ENCODE results near the gene FANCI.

Gene FANCI

DNA sequence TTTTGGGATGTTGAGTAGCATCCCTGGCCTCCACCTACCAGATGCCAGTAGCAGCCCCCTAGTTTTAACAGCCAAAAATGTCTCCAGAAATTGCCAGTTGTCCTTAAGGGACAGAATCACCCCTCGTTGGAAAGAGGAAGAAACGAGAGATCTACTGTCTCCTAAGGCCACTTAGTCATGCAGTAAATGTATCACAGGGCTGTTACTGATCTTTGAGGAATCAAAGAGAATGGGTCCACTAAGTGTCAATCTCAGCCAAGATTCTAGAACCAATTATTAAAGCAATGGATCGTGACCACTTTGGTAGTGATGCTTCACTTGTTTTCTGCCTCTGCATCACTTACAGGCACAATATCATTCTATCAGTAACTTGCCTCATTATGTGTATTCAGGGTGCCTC, 64.5 kb downstream of the FANCI start:
- Histone ChIP-seq H3K27ac (ENCODE audit: low read length) (no peak overlapping the region), H3K9me3 (ENCODE audit: control insufficient read depth in 1 of 2, low read length in 2 of 2) (no peaks in the 10 kb centered on the region), H3K4me1 (ENCODE audit: control insufficient read depth in 1 of 2, insufficient read depth in 2 of 2, low read length in 2 of 2) (no peaks in the 10 kb centered on the region), H3K4me3 (ENCODE audit: low read depth in 1 of 2, low read length in 2 of 2) (no peak overlapping the region), H3K36me3 (ENCODE audit: control insufficient read depth in 1 of 2, insufficient read depth in 2 of 2, low read length in 2 of 2) (no peaks in the 10 kb centered on the region), H3K27me3 (ENCODE audit: low read depth, low read length) (no peaks in the 10 kb centered on the region)

GRCh38 chr15:89309993-89310392, 66.2 kb downstream of the FANCI start:
- no peaks in the 10 kb centered on the region for H3K27me3 ChIP-seq (ENCODE audit: low read depth, low read length)
- H3K4me1 ChIP-seq (ENCODE audit: control insufficient read depth in 1 of 2, insufficient read depth in 2 of 2, low read length in 2 of 2), result no peaks in the 10 kb centered on the region
- H3K27ac ChIP-seq (ENCODE audit: low read length), result no peak overlapping the region
- no peaks in the 10 kb centered on the region for H3K9me3 ChIP-seq (ENCODE audit: control insufficient read depth in 1 of 2, low read length in 2 of 2)
- no peak overlapping the region for H3K4me3 ChIP-seq (ENCODE audit: low read depth in 1 of 2, low read length in 2 of 2)
- H3K36me3 ChIP-seq (ENCODE audit: control insufficient read depth in 1 of 2, insufficient read depth in 2 of 2, low read length in 2 of 2), result peaks cover 0 to 2% of the 10 kb centered on the region in 2 donors

- no peak overlapping the region for H3K4me3 ChIP-seq (ENCODE audit: low read depth in 1 of 2, low read length in 2 of 2)
- no peaks in the 10 kb centered on the region for H3K9me3 ChIP-seq (ENCODE audit: control insufficient read depth in 1 of 2, low read length in 2 of 2)
- no peaks in the 10 kb centered on the region for H3K4me1 ChIP-seq (ENCODE audit: control insufficient read depth in 1 of 2, insufficient read depth in 2 of 2, low read length in 2 of 2)
- H3K36me3 ChIP-seq (ENCODE audit: control insufficient read depth in 1 of 2, insufficient read depth in 2 of 2, low read length in 2 of 2), result peaks cover 51 to 54% of the 10 kb centered on the region in 2 donors
- H3K27me3 ChIP-seq (ENCODE audit: low read depth, low read length), result no peaks in the 10 kb centered on the region
- no peak overlapping the region for H3K27ac ChIP-seq (ENCODE audit: low read length)
These were observed 71.7 kb downstream of the FANCI start for GRCh38 chr15:89315375-89315929.

DNA sequence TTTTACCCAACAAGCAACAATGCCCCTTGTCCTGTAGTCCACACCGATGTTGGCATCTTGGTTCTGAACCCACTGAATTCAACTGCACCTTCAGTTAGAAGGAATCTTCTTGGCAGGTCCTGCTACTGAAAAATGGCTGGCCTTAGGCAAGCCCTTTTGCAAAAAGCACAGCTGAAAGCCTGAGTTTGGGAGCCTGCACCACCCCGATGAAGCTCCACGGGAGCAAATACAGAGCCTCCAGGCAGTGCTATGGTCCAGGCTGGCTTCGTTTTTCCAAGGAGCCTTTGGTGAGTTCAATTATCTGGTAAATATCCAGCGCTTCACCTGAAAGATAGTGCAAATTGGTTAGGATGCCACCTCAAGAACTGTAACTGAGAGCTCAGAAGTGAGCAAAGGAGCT, 72.7 kb downstream of the FANCI start:
- Histone ChIP-seq H3K36me3 (ENCODE audit: control insufficient read depth in 1 of 2, insufficient read depth in 2 of 2, low read length in 2 of 2) (peaks cover 62 to 64% of the 10 kb centered on the region in 2 donors), H3K27ac (ENCODE audit: low read length) (no peak overlapping the region), H3K9me3 (ENCODE audit: control insufficient read depth in 1 of 2, low read length in 2 of 2) (no peaks in the 10 kb centered on the region), H3K27me3 (ENCODE audit: low read depth, low read length) (no peaks in the 10 kb centered on the region), H3K4me3 (ENCODE audit: low read depth in 1 of 2, low read length in 2 of 2) (no peak overlapping the region), H3K4me1 (ENCODE audit: control insufficient read depth in 1 of 2, insufficient read depth in 2 of 2, low read length in 2 of 2) (no peaks in the 10 kb centered on the region)

GRCh38 chr15:89317186-89317720, 73.5 kb downstream of the FANCI start:
- no peak overlapping the region for H3K4me3 ChIP-seq (ENCODE audit: low read depth in 1 of 2, low read length in 2 of 2)
- peaks cover 69 to 72% of the 10 kb centered on the region in 2 donors for H3K36me3 ChIP-seq (ENCODE audit: control insufficient read depth in 1 of 2, insufficient read depth in 2 of 2, low read length in 2 of 2)
- H3K27ac ChIP-seq (ENCODE audit: low read length), result no peak overlapping the region
- no peaks in the 10 kb centered on the region for H3K27me3 ChIP-seq (ENCODE audit: low read depth, low read length)
- no peaks in the 10 kb centered on the region for H3K4me1 ChIP-seq (ENCODE audit: control insufficient read depth in 1 of 2, insufficient read depth in 2 of 2, low read length in 2 of 2)
- H3K9me3 ChIP-seq (ENCODE audit: control insufficient read depth in 1 of 2, low read length in 2 of 2), result no peaks in the 10 kb centered on the region

GRCh38 chr15:89319678-89320077, 75.9 kb downstream of the FANCI start:
- no peaks in the 10 kb centered on the region for H3K9me3 ChIP-seq (ENCODE audit: control insufficient read depth in 1 of 2, low read length in 2 of 2)
- H3K4me1 ChIP-seq (ENCODE audit: control insufficient read depth in 1 of 2, insufficient read depth in 2 of 2, low read length in 2 of 2), result no peaks in the 10 kb centered on the region
- H3K27ac ChIP-seq (ENCODE audit: low read length), result no peak overlapping the region
- H3K36me3 ChIP-seq (ENCODE audit: control insufficient read depth in 1 of 2, insufficient read depth in 2 of 2, low read length in 2 of 2), result peaks cover 91 to 96% of the 10 kb centered on the region in 2 donors
- H3K4me3 ChIP-seq (ENCODE audit: low read depth in 1 of 2, low read length in 2 of 2), result no peak overlapping the region
- no peaks in the 10 kb centered on the region for H3K27me3 ChIP-seq (ENCODE audit: low read depth, low read length)

DNA sequence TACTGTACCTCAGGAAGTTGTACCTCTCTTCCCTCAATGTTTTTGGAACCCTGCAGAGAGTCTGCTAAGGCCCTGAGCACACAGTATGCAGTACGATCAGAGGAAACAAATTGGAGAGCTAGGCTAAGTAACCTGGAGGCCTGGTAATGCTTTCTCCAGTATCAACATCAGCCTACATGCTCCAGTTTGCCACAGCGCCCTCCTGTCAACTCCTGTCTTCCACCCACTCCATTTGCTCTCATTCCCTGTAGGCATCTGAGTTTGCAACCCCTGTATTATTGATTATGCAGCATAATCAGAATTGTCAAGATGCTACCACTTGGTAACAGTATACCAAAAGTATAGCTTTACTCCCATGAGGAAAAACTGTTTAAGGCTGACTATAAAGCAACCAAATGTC, 76.4 kb downstream of the FANCI start:
- Histone ChIP-seq H3K27ac (ENCODE audit: low read length) (no peak overlapping the region), H3K9me3 (ENCODE audit: control insufficient read depth in 1 of 2, low read length in 2 of 2) (no peaks in the 10 kb centered on the region)

GRCh38 chr15:89321521-89322410, 78.0 kb downstream of the FANCI start:
- Histone ChIP-seq H3K4me3 (ENCODE audit: low read depth in 1 of 2, low read length in 2 of 2) (no peak overlapping the region), H3K36me3 (ENCODE audit: control insufficient read depth in 1 of 2, insufficient read depth in 2 of 2, low read length in 2 of 2) (peaks cover 94 to 96% of the 10 kb centered on the region in 2 donors), H3K4me1 (ENCODE audit: control insufficient read depth in 1 of 2, insufficient read depth in 2 of 2, low read length in 2 of 2) (no peaks in the 10 kb centered on the region), H3K27me3 (ENCODE audit: low read depth, low read length) (no peaks in the 10 kb centered on the region), H3K9me3 (ENCODE audit: control insufficient read depth in 1 of 2, low read length in 2 of 2) (no peaks in the 10 kb centered on the region), H3K27ac (ENCODE audit: low read length) (no peak overlapping the region)

More for the DNA sequence above, 76.4 kb downstream of the FANCI start:
- H3K4me1 ChIP-seq (ENCODE audit: control insufficient read depth in 1 of 2, insufficient read depth in 2 of 2, low read length in 2 of 2), result no peaks in the 10 kb centered on the region
- H3K27me3 ChIP-seq (ENCODE audit: low read depth, low read length), result no peaks in the 10 kb centered on the region
- no peak overlapping the region for H3K4me3 ChIP-seq (ENCODE audit: low read depth in 1 of 2, low read length in 2 of 2)
- H3K36me3 ChIP-seq (ENCODE audit: control insufficient read depth in 1 of 2, insufficient read depth in 2 of 2, low read length in 2 of 2), result peaks cover 94 to 96% of the 10 kb centered on the region in 2 donors

- H3K36me3 ChIP-seq (ENCODE audit: control insufficient read depth in 1 of 2, insufficient read depth in 2 of 2, low read length in 2 of 2), result peaks cover 95% of the 10 kb centered on the region in 2 donors
- H3K27ac ChIP-seq (ENCODE audit: low read length), result no peak overlapping the region
- H3K27me3 ChIP-seq (ENCODE audit: low read depth, low read length), result no peaks in the 10 kb centered on the region
- no peaks in the 10 kb centered on the region for H3K9me3 ChIP-seq (ENCODE audit: control insufficient read depth in 1 of 2, low read length in 2 of 2)
- H3K4me3 ChIP-seq (ENCODE audit: low read depth in 1 of 2, low read length in 2 of 2), result no peak overlapping the region
- H3K4me1 ChIP-seq (ENCODE audit: control insufficient read depth in 1 of 2, insufficient read depth in 2 of 2, low read length in 2 of 2), result no peaks in the 10 kb centered on the region
These were observed 79.0 kb downstream of the FANCI start for GRCh38 chr15:89322822-89323221.

DNA sequence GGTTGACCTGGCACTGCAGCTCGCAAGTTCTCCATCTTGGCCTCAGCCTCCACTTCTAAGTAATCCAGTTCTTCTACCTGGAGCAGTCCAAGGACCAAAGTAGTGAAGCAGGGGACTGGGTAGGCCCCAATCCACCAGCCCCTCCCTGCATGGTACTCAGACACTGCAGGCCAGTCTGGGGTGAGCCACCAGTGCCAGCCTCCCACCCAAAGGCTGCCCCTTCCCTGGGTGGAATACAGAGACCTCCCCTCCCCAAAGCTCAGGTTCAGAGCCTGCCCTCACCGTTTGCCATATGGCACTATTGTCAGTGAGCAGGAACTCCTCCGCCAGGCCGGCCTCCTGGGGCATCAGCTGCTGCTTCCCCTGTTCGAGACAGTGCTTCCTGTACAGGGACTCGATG, 80.0 kb downstream of the FANCI start:
- H3K9me3 ChIP-seq (ENCODE audit: control insufficient read depth in 1 of 2, low read length in 2 of 2), result no peaks in the 10 kb centered on the region
- no peak overlapping the region for H3K4me3 ChIP-seq (ENCODE audit: low read depth in 1 of 2, low read length in 2 of 2)
- no peaks in the 10 kb centered on the region for H3K27me3 ChIP-seq (ENCODE audit: low read depth, low read length)
- peaks cover 96 to 97% of the 10 kb centered on the region in 2 donors for H3K36me3 ChIP-seq (ENCODE audit: control insufficient read depth in 1 of 2, insufficient read depth in 2 of 2, low read length in 2 of 2)
- H3K27ac ChIP-seq (ENCODE audit: low read length), result no peak overlapping the region
- H3K4me1 ChIP-seq (ENCODE audit: control insufficient read depth in 1 of 2, insufficient read depth in 2 of 2, low read length in 2 of 2), result peaks cover 0 to 2% of the 10 kb centered on the region in 2 donors

DNA sequence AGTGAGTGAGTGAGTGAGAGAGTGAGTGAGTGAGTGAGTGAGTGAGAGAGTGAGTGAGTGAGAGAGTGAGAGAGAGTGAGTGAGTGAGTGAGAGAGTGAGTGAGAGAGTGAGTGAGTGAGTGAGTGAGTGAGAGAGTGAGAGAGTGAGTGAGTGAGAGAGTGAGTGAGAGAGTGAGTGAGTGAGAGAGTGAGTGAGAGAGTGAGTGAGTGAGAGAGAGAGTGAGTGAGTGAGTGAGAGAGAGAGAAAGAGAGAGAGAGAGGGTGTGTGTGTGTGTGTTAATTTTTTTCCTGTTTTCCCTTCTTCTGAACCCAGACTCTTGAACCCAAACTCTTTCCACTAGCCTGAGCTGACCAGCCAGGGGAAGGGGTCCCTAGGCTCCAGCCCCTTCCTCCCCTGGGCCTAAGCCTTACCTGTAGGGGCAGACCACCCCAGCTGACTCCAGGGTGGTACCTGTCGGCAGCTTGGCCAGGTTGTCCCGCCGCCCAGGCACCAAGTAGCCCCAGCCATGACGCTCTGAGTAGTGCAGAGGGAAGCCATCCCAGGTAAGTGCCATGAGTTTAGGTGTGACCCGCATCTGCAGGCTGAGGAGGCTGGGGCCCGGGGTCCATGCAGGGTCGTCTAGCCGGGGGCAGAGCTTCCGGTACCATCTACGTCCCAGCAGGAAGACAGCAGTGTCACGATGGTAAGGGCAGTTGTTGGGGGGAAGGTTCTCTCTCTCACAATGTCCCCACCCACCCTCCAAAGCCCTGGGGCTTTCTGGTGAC, 81.4 kb downstream of the FANCI start:
- H3K4me1 ChIP-seq (ENCODE audit: control insufficient read depth in 1 of 2, insufficient read depth in 2 of 2, low read length in 2 of 2), result peaks cover 0 to 16% of the 10 kb centered on the region in 2 donors
- no peaks in the 10 kb centered on the region for H3K9me3 ChIP-seq (ENCODE audit: control insufficient read depth in 1 of 2, low read length in 2 of 2)
- H3K27ac ChIP-seq (ENCODE audit: low read length), result no peak overlapping the region
- H3K4me3 ChIP-seq (ENCODE audit: low read depth in 1 of 2, low read length in 2 of 2), result no peak overlapping the region
- no peaks in the 10 kb centered on the region for H3K27me3 ChIP-seq (ENCODE audit: low read depth, low read length)
- peaks cover 96 to 97% of the 10 kb centered on the region in 2 donors for H3K36me3 ChIP-seq (ENCODE audit: control insufficient read depth in 1 of 2, insufficient read depth in 2 of 2, low read length in 2 of 2)
